ENCODE data around the gene CNOT4. TPM values are rescaled to one million over a fixed set of nuclear protein-coding genes. Genes with fewer than 3 reads are reported as not detected.
"Not testable (repeated sequence)": the region's sequence is repeated elsewhere in the genome, so short reads cannot be mapped to it uniquely, and the experiment has no call there.

Gene CNOT4
- total RNA-seq, 3 donors from 2014 or later (not counting 1 experiment from before 2014, with no cell fraction given) = 40.6 to 47.1 (median 40.7) TPM

DNA sequence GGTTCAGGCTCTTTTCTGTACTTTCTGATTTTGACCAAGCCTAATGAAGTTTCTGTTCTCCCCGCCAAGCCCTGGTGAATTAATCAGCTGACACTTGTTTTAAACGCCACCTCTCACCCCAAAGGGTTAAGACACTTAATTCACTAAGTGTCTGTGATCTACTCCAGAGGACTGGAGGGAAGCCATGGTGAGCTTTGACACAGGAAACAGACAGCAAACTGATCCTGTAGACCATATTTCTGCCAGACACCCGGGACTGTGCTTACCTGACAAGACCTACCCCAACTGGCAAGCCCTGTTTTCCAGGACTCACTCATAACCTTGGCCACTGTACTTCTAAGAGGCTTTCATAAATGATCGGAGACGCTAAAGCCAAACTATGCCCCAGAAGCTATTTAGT lies 150.3 kb downstream of the CNOT4 start:
- 67% methylated on average over 5 of the region's 5 CpGs for WGBS (ENCODE audit: insufficient coverage)
- ATAC-seq = no peak
- Histone ChIP-seq H3K4me3 (ENCODE audit: low read length) (no peak overlapping the region), H3K27me3 (ENCODE audit: control insufficient read depth, insufficient read depth, low read length) (no peaks in the 10 kb centered on the region), H3K36me3 (ENCODE audit: control insufficient read depth, insufficient read depth, low read length) (peaks cover 16% of the 10 kb centered on the region), H3K4me1 (ENCODE audit: control insufficient read depth, insufficient read depth, low read length) (no peaks in the 10 kb centered on the region), H3K9me3 (ENCODE audit: control insufficient read depth, insufficient read depth, low read length) (no peaks in the 10 kb centered on the region), H3K27ac (ENCODE audit: low read length) (no peak overlapping the region)
- intact Hi-C loops (cut with micrococcal nuclease) = no loop called here
- Mint-ChIP-seq H3K36me3 (peaks cover 15% of the 10 kb centered on the region), H3K9me3 (no peaks in the 10 kb centered on the region), H3K27ac (no peak overlapping the region), H3K4me1 (peaks cover 0 to 5% of the 10 kb centered on the region in 2 donors), H3K27me3 (ENCODE audit: low read depth in 2 of 2) (peaks cover 2 to 9% of the 10 kb centered on the region in 2 donors), H3K4me3 (no peak overlapping the region)
- TF ChIP-seq, protein P1, sequence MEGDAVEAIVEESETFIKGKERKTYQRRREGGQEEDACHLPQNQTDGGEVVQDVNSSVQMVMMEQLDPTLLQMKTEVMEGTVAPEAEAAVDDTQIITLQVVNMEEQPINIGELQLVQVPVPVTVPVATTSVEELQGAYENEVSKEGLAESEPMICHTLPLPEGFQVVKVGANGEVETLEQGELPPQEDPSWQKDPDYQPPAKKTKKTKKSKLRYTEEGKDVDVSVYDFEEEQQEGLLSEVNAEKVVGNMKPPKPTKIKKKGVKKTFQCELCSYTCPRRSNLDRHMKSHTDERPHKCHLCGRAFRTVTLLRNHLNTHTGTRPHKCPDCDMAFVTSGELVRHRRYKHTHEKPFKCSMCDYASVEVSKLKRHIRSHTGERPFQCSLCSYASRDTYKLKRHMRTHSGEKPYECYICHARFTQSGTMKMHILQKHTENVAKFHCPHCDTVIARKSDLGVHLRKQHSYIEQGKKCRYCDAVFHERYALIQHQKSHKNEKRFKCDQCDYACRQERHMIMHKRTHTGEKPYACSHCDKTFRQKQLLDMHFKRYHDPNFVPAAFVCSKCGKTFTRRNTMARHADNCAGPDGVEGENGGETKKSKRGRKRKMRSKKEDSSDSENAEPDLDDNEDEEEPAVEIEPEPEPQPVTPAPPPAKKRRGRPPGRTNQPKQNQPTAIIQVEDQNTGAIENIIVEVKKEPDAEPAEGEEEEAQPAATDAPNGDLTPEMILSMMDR (IDR thresholded peaks at IDR 0.05) = no peak
- no peak for DNase-seq

DNA sequence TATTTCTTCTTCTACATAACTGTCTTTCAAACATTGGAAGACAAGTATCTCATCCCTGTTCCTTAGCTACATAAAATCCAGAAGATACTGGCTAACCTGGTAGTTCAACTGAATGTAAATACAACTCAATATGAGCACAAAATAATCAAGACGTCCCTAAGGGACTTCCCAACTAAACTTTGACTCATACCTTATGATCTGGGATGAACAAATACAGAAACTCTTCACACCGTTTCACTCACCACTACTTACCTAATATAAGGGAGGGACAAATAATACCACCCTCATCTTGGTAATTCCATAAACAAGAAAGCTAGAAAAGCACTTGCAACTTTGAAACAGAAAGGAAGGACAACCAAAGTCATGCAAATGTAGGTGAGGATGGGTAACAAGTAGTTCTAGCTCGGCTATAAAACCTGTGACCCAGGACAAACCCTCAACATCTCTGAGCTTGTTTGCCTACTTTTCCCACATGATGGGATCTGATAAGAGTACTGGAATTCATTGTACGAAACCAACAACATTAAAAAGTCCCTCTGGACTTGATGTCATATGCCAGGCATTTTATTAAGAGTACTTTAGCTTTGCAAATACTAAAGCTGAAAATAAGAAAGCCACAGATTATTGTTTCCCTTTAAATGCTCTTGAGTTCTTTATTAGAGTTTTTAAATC lies 154.4 kb downstream of the CNOT4 start:
- Histone ChIP-seq H3K4me3 (ENCODE audit: low read length) (no peak overlapping the region), H3K27me3 (ENCODE audit: control insufficient read depth, insufficient read depth, low read length) (no peaks in the 10 kb centered on the region), H3K36me3 (ENCODE audit: control insufficient read depth, insufficient read depth, low read length) (no peaks in the 10 kb centered on the region), H3K27ac (ENCODE audit: low read length) (no peak overlapping the region), H3K9me3 (ENCODE audit: control insufficient read depth, insufficient read depth, low read length) (no peaks in the 10 kb centered on the region), H3K4me1 (ENCODE audit: control insufficient read depth, insufficient read depth, low read length) (no peaks in the 10 kb centered on the region)
- intact Hi-C loops (cut with micrococcal nuclease) = no loop called here
- no peaks in the 10 kb centered on the region for H3K9me3 Mint-ChIP-seq
- H3K4me3 Mint-ChIP-seq = no peak overlapping the region
- TF ChIP-seq, protein P1 (IDR thresholded peaks at IDR 0.05) = no peak
- no peaks in the 10 kb centered on the region for H3K36me3 Mint-ChIP-seq
- peaks cover 5 to 9% of the 10 kb centered on the region in 2 donors for H3K27me3 Mint-ChIP-seq (ENCODE audit: low read depth in 2 of 2)
- 90% methylated on average over 4 of the region's 4 CpGs for WGBS (ENCODE audit: insufficient coverage)
- no peak for ATAC-seq
- H3K27ac Mint-ChIP-seq = no peak overlapping the region
- no peaks in the 10 kb centered on the region for H3K4me1 Mint-ChIP-seq
- DNase-seq = no peak

DNA sequence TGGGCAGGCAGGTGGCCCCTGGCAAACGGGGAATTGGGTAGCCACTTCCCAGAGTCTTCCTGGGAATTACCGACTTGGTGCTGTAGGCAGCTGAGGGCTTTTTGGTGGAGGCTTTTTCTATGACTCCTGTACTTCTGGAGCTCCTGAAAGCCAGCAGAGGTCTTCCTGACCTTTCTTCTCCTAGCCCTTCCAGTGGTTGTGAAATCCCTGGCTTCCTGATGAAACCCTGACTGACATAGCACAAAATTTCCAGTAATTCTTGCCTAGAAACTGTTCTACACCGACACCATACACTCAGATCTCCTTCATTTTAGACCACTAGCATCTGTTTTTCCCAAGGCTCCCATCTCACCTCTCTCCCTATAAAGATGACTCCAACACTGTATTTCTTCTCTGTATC lies 156.1 kb downstream of the CNOT4 start:
- Mint-ChIP-seq H3K9me3 (no peaks in the 10 kb centered on the region), H3K27ac (no peak overlapping the region), H3K36me3 (no peaks in the 10 kb centered on the region), H3K4me3 (no peak overlapping the region), H3K4me1 (no peaks in the 10 kb centered on the region), H3K27me3 (ENCODE audit: low read depth in 2 of 2) (peaks cover 5 to 9% of the 10 kb centered on the region in 2 donors)
- intact Hi-C loops (cut with micrococcal nuclease) = no loop called here
- Histone ChIP-seq H3K36me3 (ENCODE audit: control insufficient read depth, insufficient read depth, low read length) (no peaks in the 10 kb centered on the region), H3K27ac (ENCODE audit: low read length) (no peak overlapping the region), H3K4me3 (ENCODE audit: low read length) (no peak overlapping the region), H3K4me1 (ENCODE audit: control insufficient read depth, insufficient read depth, low read length) (no peaks in the 10 kb centered on the region), H3K27me3 (ENCODE audit: control insufficient read depth, insufficient read depth, low read length) (no peaks in the 10 kb centered on the region), H3K9me3 (ENCODE audit: control insufficient read depth, insufficient read depth, low read length) (no peaks in the 10 kb centered on the region)
- DNase-seq (no peak), ATAC-seq (no peak)
- TF ChIP-seq, protein P1 (IDR thresholded peaks at IDR 0.05) = no peak
- 91% methylated on average over 3 of the region's 3 CpGs for WGBS (ENCODE audit: insufficient coverage)

DNA sequence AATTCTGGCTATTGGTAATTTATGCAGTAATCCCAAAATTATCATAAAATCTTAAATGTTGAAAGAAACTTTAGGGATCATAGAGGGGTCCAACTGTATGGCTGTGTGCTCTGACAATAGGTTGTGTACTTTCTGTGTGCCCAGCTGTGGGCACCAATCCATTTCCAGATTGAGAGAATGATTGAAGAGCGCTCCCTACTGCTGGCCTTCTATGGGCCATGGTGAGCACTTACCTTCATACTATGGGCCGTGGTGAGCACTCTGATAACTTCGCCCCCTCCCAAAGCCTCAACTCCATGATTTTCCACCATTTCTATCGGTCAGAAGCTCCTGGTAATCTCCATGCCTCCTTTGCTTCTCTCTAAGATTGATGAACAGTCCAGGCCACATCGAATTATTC lies 157.6 kb downstream of the CNOT4 start:
- Histone ChIP-seq H3K27me3 (ENCODE audit: control insufficient read depth, insufficient read depth, low read length) (no peaks in the 10 kb centered on the region), H3K36me3 (ENCODE audit: control insufficient read depth, insufficient read depth, low read length) (no peaks in the 10 kb centered on the region), H3K4me3 (ENCODE audit: low read length) (no peak overlapping the region), H3K9me3 (ENCODE audit: control insufficient read depth, insufficient read depth, low read length) (no peaks in the 10 kb centered on the region), H3K4me1 (ENCODE audit: control insufficient read depth, insufficient read depth, low read length) (no peaks in the 10 kb centered on the region), H3K27ac (ENCODE audit: low read length) (no peak overlapping the region)
- no peak for ATAC-seq
- Mint-ChIP-seq H3K4me3 (no peak overlapping the region), H3K9me3 (no peaks in the 10 kb centered on the region), H3K27ac (no peak overlapping the region), H3K36me3 (no peaks in the 10 kb centered on the region), H3K27me3 (ENCODE audit: low read depth in 2 of 2) (peaks cover 5 to 9% of the 10 kb centered on the region in 2 donors), H3K4me1 (no peaks in the 10 kb centered on the region)
- intact Hi-C loops (cut with micrococcal nuclease) = no loop called here
- WGBS (ENCODE audit: insufficient coverage) = 88% methylated on average over 5 of the region's 5 CpGs
- no peak for DNase-seq
- TF ChIP-seq, protein P1 (IDR thresholded peaks at IDR 0.05) = no peak

DNA sequence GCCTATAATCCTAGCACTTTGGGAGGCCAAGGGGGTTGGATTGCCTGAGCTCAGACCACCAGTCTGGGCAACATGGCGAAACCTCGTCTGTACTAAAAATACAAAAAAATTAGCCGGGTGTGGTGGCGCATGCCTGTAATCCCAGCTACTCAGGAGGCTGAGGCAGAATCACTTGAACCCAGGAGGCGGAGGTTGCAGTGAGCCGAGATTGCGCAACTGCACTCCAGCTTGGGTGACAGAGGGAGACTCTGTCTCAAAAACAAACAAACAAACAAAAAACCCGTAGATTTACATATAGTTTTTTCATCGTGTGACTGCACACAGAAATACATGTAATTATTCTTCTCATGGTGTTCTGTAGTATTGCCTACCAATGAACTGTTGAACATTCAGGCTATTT lies 158.8 kb downstream of the CNOT4 start:
- H3K36me3 ChIP-seq (ENCODE audit: control insufficient read depth, insufficient read depth, low read length); H3K4me3 Mint-ChIP-seq; H3K27me3 ChIP-seq (ENCODE audit: control insufficient read depth, insufficient read depth, low read length); intact Hi-C loops (cut with micrococcal nuclease); ATAC-seq; H3K27me3 Mint-ChIP-seq (ENCODE audit: low read depth in 2 of 2); H3K4me1 Mint-ChIP-seq; DNase-seq; H3K4me1 ChIP-seq (ENCODE audit: control insufficient read depth, insufficient read depth, low read length); H3K27ac Mint-ChIP-seq; H3K9me3 ChIP-seq (ENCODE audit: control insufficient read depth, insufficient read depth, low read length); H3K36me3 Mint-ChIP-seq; H3K9me3 Mint-ChIP-seq; H3K27ac ChIP-seq (ENCODE audit: low read length); H3K4me3 ChIP-seq (ENCODE audit: low read length): not testable (repeated sequence)
- WGBS (ENCODE audit: insufficient coverage) = 93% methylated on average over 8 of the region's 9 CpGs
